HCT116 (cell line): Measurements from ENCODE around the gene PCSK2. TPM values are rescaled to one million over a fixed set of nuclear protein-coding genes. Genes with fewer than 3 reads are reported as not detected.

Experiments used
- ATAC-seq: fragments of 200-7000 bp; cut with Tn5 transposase; 2 replicates; pipeline ENCODE4 v1.9.1; 2020; ENCODE audit warnings: mild to moderate bottlenecking, moderate library complexity
- BruUV-seq: library from RNA; stranded (reverse); fragments of 400-500 nt; replicated peaks from 2 replicates; lab custom pipeline; 2021; lab: Mats Ljungman, UMichigan
- CTCF ChIA-PET: fragments of 300-600 bp; sonication (Branson Sonifier 250); formaldehyde crosslinking; loops from one replicate; lab custom pipeline; 2021; ENCODE audit warnings: antibody characterized with exemption; lab: Charles Lee
- POLR2A ChIA-PET: fragments of 300-600, 350-600 bp; sonication (Branson Sonifier 250); formaldehyde crosslinking; loops from one replicate; lab custom pipeline; 2021; ENCODE audit warnings: antibody characterized with exemption; lab: Charles Lee
- RAD21 ChIA-PET, 2 experiments: fragments of 300-600 bp; sonication (Branson Sonifier 250); formaldehyde crosslinking; loops; one replicate each; lab custom pipeline; 2023; ENCODE audit warnings: low total read pairs in 2 of 2; ENCODE audit not compliant: uncharacterized antibody in 2 of 2, unreplicated experiment in 2 of 2, low non-redundant PET in 1 of 2; lab: Charles Lee
- DNase-seq: peaks from one replicate; pipeline ENCODE4 v3.0.0-alpha.2; 2010; ENCODE audit warnings: low read depth, low spot score
- H2AFZ ChIP-seq: fragments of 200-600 bp; shearing (Covaris generic), sonication (generic); 2 replicates; pipeline ENCODE4 v1.6.1; 2017; ENCODE audit warnings: low read depth, mixed run types, mixed read lengths, antibody characterized with exemption, low read length; ENCODE audit not compliant: poor library complexity, severe bottlenecking
- H3K27ac ChIP-seq: 2 replicates; pipeline ENCODE4 v1.5.1; 2012; ENCODE audit warnings: low read depth, low read length
- H3K27me3 ChIP-seq: fragments of 200-600 bp; sonication (generic); 2 replicates; pipeline ENCODE4 v1.6.1; 2016; ENCODE audit warnings: mixed run types, low read length, mixed read lengths; ENCODE audit not compliant: insufficient read depth
- H3K36me3 ChIP-seq, 2 experiments: fragments of 200-500 bp in 1 of 2; fragments of 200-600 bp in 1 of 2; sonication (Bioruptor generic) in 1 of 2; sonication (generic) in 1 of 2; 2 replicates each; pipeline versions ENCODE4 v1.5.1 to v1.6.1; 2014 to 2016; ENCODE audit warnings: low read length in 2 of 2, inconsistent platforms in 1 of 2, mixed read lengths in 1 of 2, mixed run types in 1 of 2; ENCODE audit not compliant: insufficient read depth in 2 of 2, control insufficient read depth in 1 of 2
- H3K4me1 ChIP-seq, 2 experiments: fragments of 200-600 bp in 1 of 2; sonication (generic) in 1 of 2; 2 replicates each; pipeline versions ENCODE4 v1.5.1 to v1.6.1; 2012 to 2017; ENCODE audit warnings: low read length in 2 of 2, inconsistent platforms in 1 of 2, mild to moderate bottlenecking in 1 of 2, mixed read lengths in 1 of 2, mixed run types in 1 of 2, moderate library complexity in 1 of 2; ENCODE audit not compliant: insufficient read depth in 2 of 2, control insufficient read depth in 1 of 2
- H3K4me2 ChIP-seq: fragments of 200-600 bp; sonication (generic); 2 replicates; pipeline ENCODE4 v1.6.1; 2017; ENCODE audit warnings: mixed run types, low read length, mixed read lengths
- H3K4me3 ChIP-seq, 2 experiments: fragments of 200-600 bp in 1 of 2; sonication (generic) in 1 of 2; replicated peaks in 1 of 2; 2 replicates each; pipeline ENCODE4 v1.5.1; 2011 to 2016; ENCODE audit warnings: low read length in 2 of 2, control low read depth in 1 of 2, low read depth in 1 of 2, mild to moderate bottlenecking in 1 of 2, mixed read lengths in 1 of 2, mixed run types in 1 of 2
- H3K79me2 ChIP-seq: fragments of 200-600 bp; sonication (generic); 2 replicates; pipeline ENCODE4 v1.6.1; 2017; ENCODE audit warnings: mild to moderate bottlenecking, mixed run types, low read length, moderate library complexity, mixed read lengths; ENCODE audit not compliant: insufficient read depth
- H3K9ac ChIP-seq: fragments of 200-600 bp; sonication (generic); 2 replicates; pipeline ENCODE4 v1.6.1; 2016; ENCODE audit warnings: low read length, mixed read lengths
- H3K9me2 ChIP-seq: fragments of 200-600 bp; sonication (generic), shearing (Covaris generic); 2 replicates; pipeline ENCODE4 v1.6.1; 2017; ENCODE audit warnings: mixed run types, mild to moderate bottlenecking, moderate library complexity; ENCODE audit not compliant: insufficient read depth
- H3K9me3 ChIP-seq, 2 experiments: fragments of 200-500 bp in 1 of 2; fragments of 200-600 bp in 1 of 2; sonication (Bioruptor generic) in 1 of 2; sonication (generic) in 1 of 2; 2 replicates each; pipeline ENCODE4 v1.6.1; 2014 to 2017; ENCODE audit warnings: low read length in 2 of 2, mixed read lengths in 2 of 2, inconsistent platforms in 1 of 2, low read depth in 1 of 2, mild to moderate bottlenecking in 1 of 2, mixed run types in 1 of 2, moderate library complexity in 1 of 2; ENCODE audit not compliant: control insufficient read depth in 1 of 2, insufficient read depth in 1 of 2
- H4K20me1 ChIP-seq: fragments of 200-600 bp; sonication (generic), shearing (Covaris generic); 2 replicates; pipeline ENCODE4 v1.6.1; 2017; ENCODE audit warnings: mixed run types, mild to moderate bottlenecking, moderate library complexity; ENCODE audit not compliant: insufficient read depth
- CBX3 ChIP-seq: IDR thresholded peaks from 2 replicates; pipeline ENCODE4 v1.6.1; 2012; ENCODE audit warnings: low read depth
- CEBPB ChIP-seq: IDR thresholded peaks from 2 replicates; pipeline ENCODE4 v1.6.1; 2012; ENCODE audit warnings: low read depth
- CTCF ChIP-seq, 3 experiments: fragments of 200-600 bp in 1 of 3; sonication (generic) in 1 of 3; IDR thresholded peaks in 2 of 3; conservative IDR thresholded peaks in 1 of 3; 2 replicates each; pipeline ENCODE4 v1.5.1; 2012 to 2017; ENCODE audit warnings: low read depth in 2 of 3, low read length in 2 of 3, antibody characterized with exemption in 1 of 3, borderline replicate concordance in 1 of 3, control low read depth in 1 of 3, mild to moderate bottlenecking in 1 of 3, mixed read lengths in 1 of 3, mixed run types in 1 of 3, moderate library complexity in 1 of 3; ENCODE audit not compliant: insufficient read depth in 1 of 3
- EGR1 ChIP-seq: IDR thresholded peaks from 2 replicates; pipeline ENCODE4 v1.6.1; 2012; ENCODE audit warnings: low read depth
- ELF1 ChIP-seq: IDR thresholded peaks from 2 replicates; pipeline ENCODE4 v1.6.1; 2012; ENCODE audit warnings: low read depth, borderline replicate concordance
- EZH2 ChIP-seq: fragments of 200-600 bp; sonication (generic); IDR thresholded peaks from 2 replicates; pipeline ENCODE4 v1.6.1; 2017; ENCODE audit warnings: antibody characterized with exemption, mixed run types
- EZH2phosphoT487 ChIP-seq: fragments of 200-600 bp; IDR thresholded peaks from 2 replicates; pipeline ENCODE4 v1.6.1; 2018; ENCODE audit warnings: antibody characterized with exemption, borderline replicate concordance
- POLR2A ChIP-seq: IDR thresholded peaks from 2 replicates; pipeline ENCODE4 v1.7.0; 2011; ENCODE audit warnings: borderline replicate concordance; ENCODE audit not compliant: insufficient read depth, insufficient read length; ENCODE audit errors: extremely low read depth
- RAD21 ChIP-seq: IDR thresholded peaks from 2 replicates; pipeline ENCODE4 v1.6.1; 2012; ENCODE audit warnings: low read depth, mild to moderate bottlenecking
- SRF ChIP-seq: IDR thresholded peaks from 2 replicates; pipeline ENCODE4 v1.6.1; 2012; ENCODE audit warnings: low read depth
- TCF7L2 ChIP-seq: IDR thresholded peaks from 2 replicates; pipeline ENCODE4 v1.7.0; 2011; ENCODE audit warnings: borderline replicate concordance, inconsistent platforms; ENCODE audit not compliant: insufficient read depth, insufficient read length; ENCODE audit errors: extremely low read depth
- YY1 ChIP-seq: IDR thresholded peaks from 2 replicates; pipeline ENCODE4 v1.6.1; 2011; ENCODE audit warnings: low read length, low read depth, moderate library complexity, mild to moderate bottlenecking; ENCODE audit not compliant: insufficient replicate concordance; ENCODE audit errors: extremely low read depth
- ZBTB33 ChIP-seq: IDR thresholded peaks from 2 replicates; pipeline ENCODE4 v1.6.1; 2011; ENCODE audit warnings: mild to moderate bottlenecking, low read length, moderate library complexity; ENCODE audit not compliant: insufficient replicate concordance; ENCODE audit errors: extremely low read depth
- ZFX ChIP-seq: fragments of 450-650 bp; IDR thresholded peaks from 2 replicates; pipeline ENCODE4 v1.6.1; 2017
- ZNF274 ChIP-seq: fragments of 200-500 bp; sonication (Bioruptor generic); IDR thresholded peaks from 2 replicates; pipeline ENCODE4 v1.6.1; 2014; ENCODE audit warnings: mild to moderate bottlenecking, low read depth, low read length, inconsistent platforms
- intact Hi-C: fragments of 100-400 bp; cut with micrococcal nuclease; formaldehyde crosslinking; loops from 2 replicates; pipeline ENCODE4 v1.10.0; 2022
- total RNA-seq: library from RNA; stranded (reverse); gene quantifications from one replicate; pipeline ENCODE4 v1.2.1, GENCODE V29; 2021; ENCODE audit not compliant: unreplicated experiment
- TF ChIP-seq, protein P1 (sequence below): IDR thresholded peaks from 2 replicates; pipeline ENCODE4 v1.6.1; 2012
- TF ChIP-seq, protein P2 (sequence below): IDR thresholded peaks from 2 replicates; pipeline ENCODE4 v1.6.1; 2012
- TF ChIP-seq, protein P3 (sequence below): IDR thresholded peaks from 2 replicates; pipeline ENCODE4 v1.6.1; 2012; ENCODE audit warnings: low read depth

PCSK2 gene
- total RNA-seq, 1 experiment from 2014 or later, result not detected

- Histone ChIP-seq H3K9ac (no peak overlapping the region), H4K20me1 (no peaks in the 10 kb centered on the region), H3K9me3 (no peaks in the 10 kb centered on the region), H3K4me3 (no peak overlapping the region), H3K27ac (no peak overlapping the region), H3K9me2 (no peaks in the 10 kb centered on the region), H3K4me1 (no peaks in the 10 kb centered on the region), H2AFZ (no peak overlapping the region), H3K4me2 (no peak overlapping the region), H3K36me3 (no peaks in the 10 kb centered on the region), H3K79me2 (no peaks in the 10 kb centered on the region), H3K27me3 (peaks cover 33% of the 10 kb centered on the region)
- intact Hi-C loops, result no loop called here
- POLR2A ChIA-PET, result no interaction called here
- no peak for ATAC-seq
- no peak for DNase-seq
- no TSS peak for BruUV-seq
- CTCF ChIA-PET, result no interaction called here
- no peak for TF ChIP-seq CEBPB
- TF ChIP-seq YY1, result no peak
- TF ChIP-seq POLR2A, result no peak
- TF ChIP-seq, protein P1, sequence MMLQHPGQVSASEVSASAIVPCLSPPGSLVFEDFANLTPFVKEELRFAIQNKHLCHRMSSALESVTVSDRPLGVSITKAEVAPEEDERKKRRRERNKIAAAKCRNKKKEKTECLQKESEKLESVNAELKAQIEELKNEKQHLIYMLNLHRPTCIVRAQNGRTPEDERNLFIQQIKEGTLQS, result no peak
- no peak for TF ChIP-seq ELF1
- TF ChIP-seq, protein P2, sequence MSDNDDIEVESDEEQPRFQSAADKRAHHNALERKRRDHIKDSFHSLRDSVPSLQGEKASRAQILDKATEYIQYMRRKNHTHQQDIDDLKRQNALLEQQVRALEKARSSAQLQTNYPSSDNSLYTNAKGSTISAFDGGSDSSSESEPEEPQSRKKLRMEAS, result no peak
- TF ChIP-seq TCF7L2, result no peak
- TF ChIP-seq EZH2phosphoT487, result no peak
- TF ChIP-seq SRF, result no peak
- no peak for TF ChIP-seq ZFX
- TF ChIP-seq EGR1, result no peak
- no peak for TF ChIP-seq RAD21
- no peak for TF ChIP-seq ZBTB33
- no peak for TF ChIP-seq CBX3
- TF ChIP-seq CTCF (IDR thresholded peaks at IDR 0.05 in 2 of 3, conservative IDR thresholded peaks at IDR 0.05 in 1 of 3; ENCODE audit: borderline replicate concordance in 1 of 3, insufficient read depth in 1 of 3, low read depth in 2 of 3, low read length in 2 of 3), result no peak
- TF ChIP-seq, protein P3, sequence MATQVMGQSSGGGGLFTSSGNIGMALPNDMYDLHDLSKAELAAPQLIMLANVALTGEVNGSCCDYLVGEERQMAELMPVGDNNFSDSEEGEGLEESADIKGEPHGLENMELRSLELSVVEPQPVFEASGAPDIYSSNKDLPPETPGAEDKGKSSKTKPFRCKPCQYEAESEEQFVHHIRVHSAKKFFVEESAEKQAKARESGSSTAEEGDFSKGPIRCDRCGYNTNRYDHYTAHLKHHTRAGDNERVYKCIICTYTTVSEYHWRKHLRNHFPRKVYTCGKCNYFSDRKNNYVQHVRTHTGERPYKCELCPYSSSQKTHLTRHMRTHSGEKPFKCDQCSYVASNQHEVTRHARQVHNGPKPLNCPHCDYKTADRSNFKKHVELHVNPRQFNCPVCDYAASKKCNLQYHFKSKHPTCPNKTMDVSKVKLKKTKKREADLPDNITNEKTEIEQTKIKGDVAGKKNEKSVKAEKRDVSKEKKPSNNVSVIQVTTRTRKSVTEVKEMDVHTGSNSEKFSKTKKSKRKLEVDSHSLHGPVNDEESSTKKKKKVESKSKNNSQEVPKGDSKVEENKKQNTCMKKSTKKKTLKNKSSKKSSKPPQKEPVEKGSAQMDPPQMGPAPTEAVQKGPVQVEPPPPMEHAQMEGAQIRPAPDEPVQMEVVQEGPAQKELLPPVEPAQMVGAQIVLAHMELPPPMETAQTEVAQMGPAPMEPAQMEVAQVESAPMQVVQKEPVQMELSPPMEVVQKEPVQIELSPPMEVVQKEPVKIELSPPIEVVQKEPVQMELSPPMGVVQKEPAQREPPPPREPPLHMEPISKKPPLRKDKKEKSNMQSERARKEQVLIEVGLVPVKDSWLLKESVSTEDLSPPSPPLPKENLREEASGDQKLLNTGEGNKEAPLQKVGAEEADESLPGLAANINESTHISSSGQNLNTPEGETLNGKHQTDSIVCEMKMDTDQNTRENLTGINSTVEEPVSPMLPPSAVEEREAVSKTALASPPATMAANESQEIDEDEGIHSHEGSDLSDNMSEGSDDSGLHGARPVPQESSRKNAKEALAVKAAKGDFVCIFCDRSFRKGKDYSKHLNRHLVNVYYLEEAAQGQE, result no peak
- no peak for TF ChIP-seq ZNF274
- no peak for TF ChIP-seq EZH2
- RAD21 ChIA-PET, result no interaction called here
Measured at GRCh38 chr20:17446171-17446570, 219.3 kb downstream of the PCSK2 start.
